Measurements from ENCODE around the gene DIS3L2. TPM values are rescaled to one million over a fixed set of nuclear protein-coding genes. Genes with fewer than 3 reads are reported as not detected.

DIS3L2 gene
- total and polyA plus RNA-seq, 2 experiments from 2014 or later: 15.2 to 25.3 TPM

DNA sequence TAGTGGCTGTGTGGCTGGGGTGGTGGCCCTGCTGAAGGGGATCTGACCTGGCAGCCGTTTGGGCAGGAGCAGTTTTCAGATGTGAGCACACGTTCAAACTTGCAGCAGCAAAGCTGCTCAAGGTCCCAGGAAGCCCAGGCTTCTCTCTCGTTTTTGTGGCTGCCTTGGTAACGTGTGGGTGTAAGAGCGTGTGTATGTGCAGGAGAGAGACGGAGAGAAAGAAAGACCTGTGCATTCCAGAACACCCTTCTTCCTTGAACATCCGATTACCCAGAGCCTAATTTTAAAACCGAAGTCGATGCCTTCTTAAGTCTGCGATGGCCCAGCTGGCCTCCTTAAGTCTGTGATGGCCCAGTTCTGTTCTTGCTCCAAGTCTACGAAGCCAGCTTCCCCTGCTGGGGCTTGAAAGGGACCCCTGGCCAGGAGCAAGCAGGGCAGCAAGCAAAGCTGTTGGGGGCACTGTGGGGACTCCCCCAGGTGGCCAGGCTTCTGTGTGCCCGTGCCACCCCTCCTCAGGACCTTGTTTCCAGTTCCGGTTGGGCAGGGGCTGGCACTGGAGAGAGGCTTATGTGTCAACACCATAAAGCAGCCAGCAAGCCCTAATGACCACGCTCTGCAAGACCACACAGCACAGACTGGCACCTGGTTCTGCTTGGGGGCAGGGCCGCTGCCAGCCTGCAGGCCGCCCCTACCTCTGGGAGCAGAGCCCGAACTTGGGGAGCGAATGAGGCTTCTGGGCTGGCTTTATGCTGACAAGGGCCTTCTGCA, 361.2 kb downstream of the DIS3L2 start:
- peaks cover 10% of the 10 kb centered on the region for H3K4me1 Mint-ChIP-seq
- no peak overlapping the region for H3K4me3 Mint-ChIP-seq
- ATAC-seq: no peak
- H3K9me3 Mint-ChIP-seq: no peaks in the 10 kb centered on the region
- no peaks in the 10 kb centered on the region; the same call in 2 of the 3 replicates for H3K36me3 Mint-ChIP-seq (ENCODE audit: low read depth)
- Histone ChIP-seq H3F3A (replicated peaks; ENCODE audit: low read depth) (no peaks in the 10 kb centered on the region), H3K9me2 (ENCODE audit: insufficient read depth) (no peaks in the 10 kb centered on the region), H3K27me3 (ENCODE audit: insufficient read depth) (no peaks in the 10 kb centered on the region), H3K4me1 (ENCODE audit: insufficient read depth) (no peaks in the 10 kb centered on the region), H3K4me2 (no peak overlapping the region), H3K27ac (ENCODE audit: low read depth) (no peak overlapping the region), H3K4me3 (no peak overlapping the region), H3K79me2 (replicated peaks; ENCODE audit: insufficient read depth) (no peaks in the 10 kb centered on the region), H4K20me1 (replicated peaks; ENCODE audit: insufficient read depth) (no peaks in the 10 kb centered on the region), H2AFZ (no peak overlapping the region), H3K36me3 (ENCODE audit: insufficient read depth) (no peaks in the 10 kb centered on the region)
- no peak overlapping the region for H3K27ac Mint-ChIP-seq
- H3K27me3 Mint-ChIP-seq (ENCODE audit: insufficient read depth, low read depth, poor library complexity): peaks cover 12% of the 10 kb centered on the region
- DNase-seq (ENCODE audit: low spot score): no peak
- TF ChIP-seq POLR2AphosphoS5 (IDR thresholded peaks at IDR 0.05; ENCODE audit: low read depth) (no peak), EZH2 (IDR thresholded peaks at IDR 0.05; ENCODE audit: low read depth, unreplicated experiment) (no peak), STAT1 (IDR thresholded peaks at IDR 0.05; ENCODE audit: unreplicated experiment) (no peak), ZNF331 (CRISPR knock-in tag; IDR thresholded peaks at IDR 0.05; ENCODE audit: low read depth) (no peak), JUNB (IDR thresholded peaks at IDR 0.05; ENCODE audit: unreplicated experiment) (no peak), NANOG (IDR thresholded peaks at IDR 0.05; ENCODE audit: borderline replicate concordance) (no peak), ZNF114 (CRISPR knock-in tag; IDR thresholded peaks at IDR 0.05) (no peak), CREB1 (CRISPR knock-in tag; IDR thresholded peaks at IDR 0.05; ENCODE audit: low read depth) (no peak), EZH2phosphoT487 (IDR thresholded peaks at IDR 0.05; ENCODE audit: unreplicated experiment) (no peak)
- TF ChIP-seq, protein P1, sequence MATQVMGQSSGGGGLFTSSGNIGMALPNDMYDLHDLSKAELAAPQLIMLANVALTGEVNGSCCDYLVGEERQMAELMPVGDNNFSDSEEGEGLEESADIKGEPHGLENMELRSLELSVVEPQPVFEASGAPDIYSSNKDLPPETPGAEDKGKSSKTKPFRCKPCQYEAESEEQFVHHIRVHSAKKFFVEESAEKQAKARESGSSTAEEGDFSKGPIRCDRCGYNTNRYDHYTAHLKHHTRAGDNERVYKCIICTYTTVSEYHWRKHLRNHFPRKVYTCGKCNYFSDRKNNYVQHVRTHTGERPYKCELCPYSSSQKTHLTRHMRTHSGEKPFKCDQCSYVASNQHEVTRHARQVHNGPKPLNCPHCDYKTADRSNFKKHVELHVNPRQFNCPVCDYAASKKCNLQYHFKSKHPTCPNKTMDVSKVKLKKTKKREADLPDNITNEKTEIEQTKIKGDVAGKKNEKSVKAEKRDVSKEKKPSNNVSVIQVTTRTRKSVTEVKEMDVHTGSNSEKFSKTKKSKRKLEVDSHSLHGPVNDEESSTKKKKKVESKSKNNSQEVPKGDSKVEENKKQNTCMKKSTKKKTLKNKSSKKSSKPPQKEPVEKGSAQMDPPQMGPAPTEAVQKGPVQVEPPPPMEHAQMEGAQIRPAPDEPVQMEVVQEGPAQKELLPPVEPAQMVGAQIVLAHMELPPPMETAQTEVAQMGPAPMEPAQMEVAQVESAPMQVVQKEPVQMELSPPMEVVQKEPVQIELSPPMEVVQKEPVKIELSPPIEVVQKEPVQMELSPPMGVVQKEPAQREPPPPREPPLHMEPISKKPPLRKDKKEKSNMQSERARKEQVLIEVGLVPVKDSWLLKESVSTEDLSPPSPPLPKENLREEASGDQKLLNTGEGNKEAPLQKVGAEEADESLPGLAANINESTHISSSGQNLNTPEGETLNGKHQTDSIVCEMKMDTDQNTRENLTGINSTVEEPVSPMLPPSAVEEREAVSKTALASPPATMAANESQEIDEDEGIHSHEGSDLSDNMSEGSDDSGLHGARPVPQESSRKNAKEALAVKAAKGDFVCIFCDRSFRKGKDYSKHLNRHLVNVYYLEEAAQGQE (IDR thresholded peaks at IDR 0.05; ENCODE audit: unreplicated experiment): no peak
- TF ChIP-seq, protein P2, sequence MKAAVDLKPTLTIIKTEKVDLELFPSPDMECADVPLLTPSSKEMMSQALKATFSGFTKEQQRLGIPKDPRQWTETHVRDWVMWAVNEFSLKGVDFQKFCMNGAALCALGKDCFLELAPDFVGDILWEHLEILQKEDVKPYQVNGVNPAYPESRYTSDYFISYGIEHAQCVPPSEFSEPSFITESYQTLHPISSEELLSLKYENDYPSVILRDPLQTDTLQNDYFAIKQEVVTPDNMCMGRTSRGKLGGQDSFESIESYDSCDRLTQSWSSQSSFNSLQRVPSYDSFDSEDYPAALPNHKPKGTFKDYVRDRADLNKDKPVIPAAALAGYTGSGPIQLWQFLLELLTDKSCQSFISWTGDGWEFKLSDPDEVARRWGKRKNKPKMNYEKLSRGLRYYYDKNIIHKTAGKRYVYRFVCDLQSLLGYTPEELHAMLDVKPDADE (IDR thresholded peaks at IDR 0.05): no peak
- TF ChIP-seq, protein P3, sequence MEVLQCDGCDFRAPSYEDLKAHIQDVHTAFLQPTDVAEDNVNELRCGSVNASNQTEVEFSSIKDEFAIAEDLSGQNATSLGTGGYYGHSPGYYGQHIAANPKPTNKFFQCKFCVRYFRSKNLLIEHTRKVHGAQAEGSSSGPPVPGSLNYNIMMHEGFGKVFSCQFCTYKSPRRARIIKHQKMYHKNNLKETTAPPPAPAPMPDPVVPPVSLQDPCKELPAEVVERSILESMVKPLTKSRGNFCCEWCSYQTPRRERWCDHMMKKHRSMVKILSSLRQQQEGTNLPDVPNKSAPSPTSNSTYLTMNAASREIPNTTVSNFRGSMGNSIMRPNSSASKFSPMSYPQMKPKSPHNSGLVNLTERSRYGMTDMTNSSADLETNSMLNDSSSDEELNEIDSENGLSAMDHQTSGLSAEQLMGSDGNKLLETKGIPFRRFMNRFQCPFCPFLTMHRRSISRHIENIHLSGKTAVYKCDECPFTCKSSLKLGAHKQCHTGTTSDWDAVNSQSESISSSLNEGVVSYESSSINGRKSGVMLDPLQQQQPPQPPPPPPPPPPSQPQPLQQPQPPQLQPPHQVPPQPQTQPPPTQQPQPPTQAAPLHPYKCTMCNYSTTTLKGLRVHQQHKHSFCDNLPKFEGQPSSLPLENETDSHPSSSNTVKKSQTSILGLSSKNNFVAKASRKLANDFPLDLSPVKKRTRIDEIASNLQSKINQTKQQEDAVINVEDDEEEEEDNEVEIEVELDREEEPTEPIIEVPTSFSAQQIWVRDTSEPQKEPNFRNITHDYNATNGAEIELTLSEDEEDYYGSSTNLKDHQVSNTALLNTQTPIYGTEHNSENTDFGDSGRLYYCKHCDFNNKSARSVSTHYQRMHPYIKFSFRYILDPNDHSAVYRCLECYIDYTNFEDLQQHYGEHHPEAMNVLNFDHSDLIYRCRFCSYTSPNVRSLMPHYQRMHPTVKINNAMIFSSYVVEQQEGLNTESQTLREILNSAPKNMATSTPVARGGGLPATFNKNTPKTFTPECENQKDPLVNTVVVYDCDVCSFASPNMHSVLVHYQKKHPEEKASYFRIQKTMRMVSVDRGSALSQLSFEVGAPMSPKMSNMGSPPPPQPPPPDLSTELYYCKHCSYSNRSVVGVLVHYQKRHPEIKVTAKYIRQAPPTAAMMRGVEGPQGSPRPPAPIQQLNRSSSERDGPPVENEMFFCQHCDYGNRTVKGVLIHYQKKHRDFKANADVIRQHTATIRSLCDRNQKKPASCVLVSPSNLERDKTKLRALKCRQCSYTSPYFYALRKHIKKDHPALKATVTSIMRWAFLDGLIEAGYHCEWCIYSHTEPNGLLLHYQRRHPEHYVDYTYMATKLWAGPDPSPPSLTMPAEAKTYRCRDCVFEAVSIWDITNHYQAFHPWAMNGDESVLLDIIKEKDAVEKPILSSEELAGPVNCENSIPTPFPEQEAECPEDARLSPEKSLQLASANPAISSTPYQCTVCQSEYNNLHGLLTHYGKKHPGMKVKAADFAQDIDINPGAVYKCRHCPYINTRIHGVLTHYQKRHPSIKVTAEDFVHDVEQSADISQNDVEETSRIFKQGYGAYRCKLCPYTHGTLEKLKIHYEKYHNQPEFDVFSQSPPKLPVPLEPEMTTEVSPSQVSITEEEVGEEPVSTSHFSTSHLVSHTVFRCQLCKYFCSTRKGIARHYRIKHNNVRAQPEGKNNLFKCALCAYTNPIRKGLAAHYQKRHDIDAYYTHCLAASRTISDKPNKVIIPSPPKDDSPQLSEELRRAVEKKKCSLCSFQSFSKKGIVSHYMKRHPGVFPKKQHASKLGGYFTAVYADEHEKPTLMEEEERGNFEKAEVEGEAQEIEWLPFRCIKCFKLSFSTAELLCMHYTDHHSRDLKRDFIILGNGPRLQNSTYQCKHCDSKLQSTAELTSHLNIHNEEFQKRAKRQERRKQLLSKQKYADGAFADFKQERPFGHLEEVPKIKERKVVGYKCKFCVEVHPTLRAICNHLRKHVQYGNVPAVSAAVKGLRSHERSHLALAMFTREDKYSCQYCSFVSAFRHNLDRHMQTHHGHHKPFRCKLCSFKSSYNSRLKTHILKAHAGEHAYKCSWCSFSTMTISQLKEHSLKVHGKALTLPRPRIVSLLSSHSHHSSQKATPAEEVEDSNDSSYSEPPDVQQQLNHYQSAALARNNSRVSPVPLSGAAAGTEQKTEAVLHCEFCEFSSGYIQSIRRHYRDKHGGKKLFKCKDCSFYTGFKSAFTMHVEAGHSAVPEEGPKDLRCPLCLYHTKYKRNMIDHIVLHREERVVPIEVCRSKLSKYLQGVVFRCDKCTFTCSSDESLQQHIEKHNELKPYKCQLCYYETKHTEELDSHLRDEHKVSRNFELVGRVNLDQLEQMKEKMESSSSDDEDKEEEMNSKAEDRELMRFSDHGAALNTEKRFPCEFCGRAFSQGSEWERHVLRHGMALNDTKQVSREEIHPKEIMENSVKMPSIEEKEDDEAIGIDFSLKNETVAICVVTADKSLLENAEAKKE (CRISPR knock-in tag; IDR thresholded peaks at IDR 0.05): no peak
- TF ChIP-seq, protein P4, sequence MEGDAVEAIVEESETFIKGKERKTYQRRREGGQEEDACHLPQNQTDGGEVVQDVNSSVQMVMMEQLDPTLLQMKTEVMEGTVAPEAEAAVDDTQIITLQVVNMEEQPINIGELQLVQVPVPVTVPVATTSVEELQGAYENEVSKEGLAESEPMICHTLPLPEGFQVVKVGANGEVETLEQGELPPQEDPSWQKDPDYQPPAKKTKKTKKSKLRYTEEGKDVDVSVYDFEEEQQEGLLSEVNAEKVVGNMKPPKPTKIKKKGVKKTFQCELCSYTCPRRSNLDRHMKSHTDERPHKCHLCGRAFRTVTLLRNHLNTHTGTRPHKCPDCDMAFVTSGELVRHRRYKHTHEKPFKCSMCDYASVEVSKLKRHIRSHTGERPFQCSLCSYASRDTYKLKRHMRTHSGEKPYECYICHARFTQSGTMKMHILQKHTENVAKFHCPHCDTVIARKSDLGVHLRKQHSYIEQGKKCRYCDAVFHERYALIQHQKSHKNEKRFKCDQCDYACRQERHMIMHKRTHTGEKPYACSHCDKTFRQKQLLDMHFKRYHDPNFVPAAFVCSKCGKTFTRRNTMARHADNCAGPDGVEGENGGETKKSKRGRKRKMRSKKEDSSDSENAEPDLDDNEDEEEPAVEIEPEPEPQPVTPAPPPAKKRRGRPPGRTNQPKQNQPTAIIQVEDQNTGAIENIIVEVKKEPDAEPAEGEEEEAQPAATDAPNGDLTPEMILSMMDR (conservative IDR thresholded peaks at IDR 0.05; ENCODE audit: low read depth in 2 of 2): no peak
